HG03354 (cell line): ENCODE data around the gene SARDH.
"Not testable (repeated sequence)": the region's sequence is repeated elsewhere in the genome, so short reads cannot be mapped to it uniquely, and the experiment has no call there.

Experiments
- ATAC-seq: cut with Tn5 transposase; IDR thresholded peaks from one replicate; pipeline ENCODE4 v1.9.1; 2021; ENCODE audit warnings: mild to moderate bottlenecking; ENCODE audit not compliant: unreplicated experiment, poor library complexity, severe bottlenecking

Gene SARDH

DNA sequence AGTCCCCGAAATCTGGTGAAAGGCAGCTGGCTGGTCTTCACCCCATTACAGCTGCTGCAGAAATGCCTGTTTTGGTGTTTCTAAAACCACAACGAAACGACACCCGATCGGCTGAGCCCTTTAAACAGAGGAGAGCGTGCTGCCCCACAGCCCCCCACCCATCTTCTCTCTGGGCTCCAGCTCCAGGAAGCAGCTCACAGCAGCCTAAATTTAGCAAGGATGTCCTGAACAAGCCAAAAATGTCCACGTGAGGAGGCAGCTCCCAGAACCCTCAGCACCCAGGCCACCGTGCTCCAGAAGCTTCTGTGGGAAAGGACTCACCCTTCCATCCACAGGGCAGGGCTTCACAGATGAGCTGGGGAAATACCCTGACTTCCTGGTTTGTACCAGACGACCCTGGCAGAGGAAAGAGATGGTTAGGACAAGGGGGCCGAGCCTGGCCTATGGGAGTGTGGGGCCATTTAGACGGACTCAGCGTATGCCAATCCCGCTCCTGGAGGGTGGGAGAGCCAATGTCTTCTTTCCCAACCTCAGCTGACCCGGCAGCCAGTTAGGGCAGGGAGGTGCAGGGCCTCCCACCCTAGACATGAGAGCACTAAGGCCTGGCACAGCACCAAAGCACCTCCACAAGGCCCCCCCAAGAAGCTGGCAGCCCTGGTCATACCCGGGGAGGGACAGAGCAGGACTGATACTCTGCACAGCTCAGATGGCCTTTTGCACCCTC, 39.1 kb upstream of the SARDH start:
- no peak for ATAC-seq

- ATAC-seq: no peak
Observed at GRCh38 chr9:133775951-133776905, 38.1 kb upstream of the SARDH start.

DNA sequence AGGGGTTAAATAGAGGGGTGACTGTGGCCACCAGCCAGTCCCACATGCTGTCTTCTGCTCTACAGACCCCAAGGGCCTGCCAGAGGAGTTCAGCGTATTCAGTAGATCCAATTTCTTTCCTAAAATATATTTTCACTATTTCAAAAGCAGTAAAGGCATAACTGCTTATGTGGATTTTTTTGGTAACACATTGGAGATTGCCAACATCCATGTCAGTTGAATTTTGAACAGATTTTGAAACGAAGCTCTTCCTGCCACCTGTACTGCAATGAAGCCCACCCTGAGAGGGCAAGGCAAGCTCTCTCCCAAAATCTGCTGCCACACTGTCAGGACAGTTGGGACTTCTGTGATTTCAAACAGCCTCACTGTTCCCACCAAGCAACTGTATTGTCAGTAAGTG, 37.1 kb upstream of the SARDH start:
- no peak for ATAC-seq

GRCh38 chr9:133774799-133775198, 36.6 kb upstream of the SARDH start:
- ATAC-seq: no peak

DNA sequence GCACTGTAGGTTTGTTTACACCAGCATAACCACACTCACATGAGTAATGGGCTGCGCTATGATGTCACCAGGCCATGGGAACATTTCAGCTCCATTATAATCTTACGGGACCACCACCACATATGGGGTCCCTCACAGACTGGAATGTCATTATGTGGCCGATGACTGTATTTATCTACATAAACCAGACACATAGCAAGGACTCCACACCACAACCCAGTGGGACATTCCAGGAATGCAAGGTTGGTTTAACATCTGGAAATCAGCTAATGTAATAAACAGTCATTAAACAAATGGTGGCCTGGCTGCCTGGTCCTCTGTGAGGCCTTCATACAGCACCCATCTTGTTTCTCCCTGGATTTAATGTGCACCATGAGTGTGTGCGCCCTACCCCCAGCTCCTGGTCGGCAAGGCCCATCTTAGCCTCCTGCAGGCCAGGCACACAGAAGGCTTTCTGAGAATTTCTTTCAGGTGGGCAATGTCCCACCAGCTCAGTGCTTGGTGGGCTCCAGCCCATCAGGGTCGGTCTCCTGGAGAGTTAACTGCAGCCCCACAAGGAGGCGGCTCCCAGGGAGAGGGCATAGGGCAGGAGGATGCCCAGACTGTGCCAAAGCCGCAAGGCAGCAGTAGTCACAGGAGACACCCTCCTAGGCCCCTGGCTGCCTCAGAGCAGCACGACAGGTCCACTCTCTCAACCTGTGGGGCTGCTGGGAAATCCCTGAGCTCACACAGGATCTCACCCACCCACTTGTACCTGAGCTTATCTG, 35.9 kb upstream of the SARDH start:
- ATAC-seq: no peak

GRCh38 chr9:133772581-133772980, 34.4 kb upstream of the SARDH start:
- ATAC-seq: no peak

GRCh38 chr9:133771486-133772482, 33.6 kb upstream of the SARDH start:
- no peak for ATAC-seq

- ATAC-seq: no peak
Observed at GRCh38 chr9:133770076-133770777, 32.1 kb upstream of the SARDH start.

DNA sequence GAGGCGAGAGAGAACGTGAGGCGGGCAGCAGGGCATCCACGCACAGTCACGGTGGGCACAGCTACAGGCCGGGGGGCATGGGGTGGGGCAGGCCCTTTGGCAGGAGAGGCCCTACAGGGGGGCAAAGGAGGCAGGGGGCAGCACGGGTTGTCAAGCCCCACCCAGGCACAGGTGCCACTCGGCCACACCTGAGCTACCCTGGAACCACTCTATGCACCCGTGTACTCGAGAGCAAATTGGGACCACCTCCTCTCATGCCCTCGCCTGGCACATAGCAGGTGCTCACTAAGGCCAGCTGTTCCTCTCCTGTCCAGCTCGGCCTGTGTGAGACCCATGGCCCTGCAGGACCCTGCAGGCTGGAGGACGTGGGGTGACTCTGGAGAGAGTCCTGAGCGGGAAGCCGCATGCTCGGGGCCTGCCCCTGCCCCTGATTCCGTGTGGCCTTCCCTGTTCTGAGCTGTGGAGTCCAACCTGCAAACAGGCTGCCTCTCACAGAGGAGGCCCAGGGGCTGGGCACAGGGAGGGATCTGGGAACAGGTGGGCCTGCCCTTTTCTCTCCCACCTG, 31.4 kb upstream of the SARDH start:
- ATAC-seq: no peak

DNA sequence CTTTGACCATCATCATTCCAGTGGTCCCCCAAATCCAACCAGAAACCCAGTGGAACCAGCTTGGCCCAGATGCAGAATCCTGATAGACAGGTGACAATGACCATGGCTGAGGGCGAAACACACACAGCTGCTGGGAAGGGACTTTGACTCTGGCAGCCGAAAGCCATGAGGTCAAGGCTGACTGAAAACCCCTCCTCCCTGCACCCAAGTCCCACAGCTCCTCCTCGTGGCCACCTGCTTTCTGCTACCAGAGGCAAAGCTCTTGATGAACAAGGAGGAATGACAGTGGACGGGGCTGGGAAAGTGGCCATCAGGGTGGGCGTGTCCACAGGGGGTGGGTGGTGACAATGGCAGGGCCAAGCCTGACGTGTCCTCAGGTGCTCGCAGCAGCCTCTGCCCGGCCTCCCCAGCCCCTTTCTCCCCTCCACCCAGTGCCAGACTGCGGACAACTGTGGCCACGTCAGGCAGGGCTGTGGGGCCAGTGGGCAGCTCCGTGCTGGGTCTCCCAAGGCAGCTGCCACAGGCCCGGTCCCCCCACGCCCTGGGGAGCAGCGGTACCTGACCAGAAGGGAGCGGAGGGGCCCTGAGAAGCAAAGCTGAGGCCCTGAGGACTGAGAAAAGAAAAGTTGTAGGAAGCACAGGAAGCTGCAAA, 30.8 kb upstream of the SARDH start:
- ATAC-seq: no peak

GRCh38 chr9:133768371-133768858, 30.3 kb upstream of the SARDH start:
- ATAC-seq: no peak

DNA sequence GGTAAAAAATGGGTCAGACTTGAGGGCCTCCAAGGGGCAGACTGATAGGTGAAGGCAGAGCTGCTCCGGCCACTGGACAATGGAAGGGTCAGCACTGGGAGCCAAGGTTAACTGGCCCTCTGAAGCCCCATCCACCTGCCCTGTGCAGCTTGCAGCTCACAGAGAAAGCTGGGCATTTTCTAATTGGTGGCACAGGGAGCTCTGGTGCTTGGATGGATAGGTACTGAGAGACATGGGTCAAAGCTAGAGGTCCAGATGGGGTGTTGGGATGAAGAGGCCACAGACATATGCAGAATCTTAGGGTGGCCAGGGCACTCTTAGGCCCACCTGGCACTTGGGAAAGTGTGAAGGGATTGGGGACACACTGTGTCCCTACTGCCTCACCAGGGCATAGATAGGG, 29.5 kb upstream of the SARDH start:
- ATAC-seq: no peak

- ATAC-seq: no peak
Observed at GRCh38 chr9:133767008-133767407, 28.9 kb upstream of the SARDH start.

- not testable (repeated sequence) for ATAC-seq
Observed at GRCh38 chr9:133766234-133766633, 28.1 kb upstream of the SARDH start.

GRCh38 chr9:133763272-133764183, 25.4 kb upstream of the SARDH start:
- no peak for ATAC-seq

GRCh38 chr9:133762488-133763271, 24.5 kb upstream of the SARDH start:
- no peak for ATAC-seq
